H1 (cell line): ENCODE results near the gene RBM5. TPM values are rescaled to one million over a fixed set of nuclear protein-coding genes. Genes with fewer than 3 reads are reported as not detected.

ENCODE experiments used
- polyA plus RNA-seq, 7 experiments: library from polyadenylated mRNA; depleted of rRNA in 3 of 7; stranded (reverse) in 5 of 7; unstranded in 2 of 7; fragments of >200 nt in 5 of 7; fragments of 200-250 nt in 2 of 7; gene quantifications; 1 replicate in 5 of 7; 2 replicates in 1 of 7; 4 replicates in 1 of 7; pipeline versions ENCODE4 v1.2.1 to v1.2.3, GENCODE V29; 2011 to 2013; ENCODE audit warnings: missing spikeins in 2 of 7, mixed read lengths in 2 of 7
- total RNA-seq: library from RNA; stranded (reverse); fragmentation: NEBNext Ultra II Directional; extraction: Animal tissue kit (Norgen Biotek cat#: 25700); gene quantifications from 2 replicates; pipeline ENCODE4 v1.2.1, GENCODE V29; 2021

RBM5 gene
- total and polyA plus RNA-seq, 2 of the 8 experiments (the other 6 are each of a cell fraction or from before 2014, with no cell fraction given), result 82.7 to 144 TPM

Other genes with a start within 250 kb of the RBM5 start
- gene TRAIP, start 232.4 kb upstream of the RBM5 start, total RNA-seq, result 25.4 and 28.1 TPM in 2 replicates
- 27.7 and 29.5 TPM in 2 replicates for gene TRAIP, start 232.4 kb upstream of the RBM5 start, polyA plus RNA-seq (2011; rRNA removed)
- gene CAMKV, start 219.0 kb upstream of the RBM5 start, total RNA-seq, result 66.4 and 67.9 TPM in 2 replicates
- gene CAMKV, start 219.0 kb upstream of the RBM5 start, polyA plus RNA-seq (2011; rRNA removed), result 56.3 and 74.5 TPM in 2 replicates
- gene MST1R, start 185.0 kb upstream of the RBM5 start, total RNA-seq, result 4.8 and 7.6 TPM in 2 replicates
- gene MST1R, start 185.0 kb upstream of the RBM5 start, polyA plus RNA-seq (2011; rRNA removed), result 7.6 and 9.4 TPM in 2 replicates
- 9.8 and 10.3 TPM in 2 replicates for gene MON1A, start 159.1 kb upstream of the RBM5 start, total RNA-seq
- 14.1 and 20.4 TPM in 2 replicates for gene MON1A, start 159.1 kb upstream of the RBM5 start, polyA plus RNA-seq (2011; rRNA removed)
- gene RBM6, start 148.8 kb upstream of the RBM5 start, total RNA-seq, result 80.1 and 81.2 TPM in 2 replicates
- gene RBM6, start 148.8 kb upstream of the RBM5 start, polyA plus RNA-seq (2011; rRNA removed), result 21.4 and 30.6 TPM in 2 replicates
- 37.0 and 39.6 TPM in 2 replicates for gene SEMA3F, start 66.4 kb downstream of the RBM5 start, total RNA-seq
- 20.3 and 36.0 TPM in 2 replicates for gene SEMA3F, start 66.4 kb downstream of the RBM5 start, polyA plus RNA-seq (2011; rRNA removed)
- gene GNAT1, start 102.7 kb downstream of the RBM5 start, total RNA-seq, result not detected in 2 replicates
- gene GNAT1, start 102.7 kb downstream of the RBM5 start, polyA plus RNA-seq (2011; rRNA removed), result 0.08 and 0.20 TPM in 2 replicates
- gene SLC38A3, start 116.4 kb downstream of the RBM5 start, total RNA-seq, result 0.57 and 1.2 TPM in 2 replicates
- 3.7 and 4.7 TPM in 2 replicates for gene SLC38A3, start 116.4 kb downstream of the RBM5 start, polyA plus RNA-seq (2011; rRNA removed)
- 168 and 169 TPM in 2 replicates for gene GNAI2, start 147.3 kb downstream of the RBM5 start, total RNA-seq
- 516 and 539 TPM in 2 replicates for gene GNAI2, start 147.3 kb downstream of the RBM5 start, polyA plus RNA-seq (2011; rRNA removed)
- gene SEMA3B, start 180.2 kb downstream of the RBM5 start, total RNA-seq, result 4.7 and 4.8 TPM in 2 replicates
- gene SEMA3B, start 180.2 kb downstream of the RBM5 start, polyA plus RNA-seq (2011; rRNA removed), result 3.0 and 7.1 TPM in 2 replicates
- 0.57 and 0.58 TPM in 2 replicates for gene LSMEM2, start 190.2 kb downstream of the RBM5 start, total RNA-seq
- gene LSMEM2, start 190.2 kb downstream of the RBM5 start, polyA plus RNA-seq (2011; rRNA removed), result 0.68 and 0.94 TPM in 2 replicates
- 88.8 and 97.8 TPM in 2 replicates for gene IFRD2, start 203.5 kb downstream of the RBM5 start, total RNA-seq
- gene IFRD2, start 203.5 kb downstream of the RBM5 start, polyA plus RNA-seq (2011; rRNA removed), result 76.7 and 123 TPM in 2 replicates
- gene HYAL3, start 210.5 kb downstream of the RBM5 start, total RNA-seq, result 3.2 and 4.9 TPM in 2 replicates
- 12.2 and 13.0 TPM in 2 replicates for gene HYAL3, start 210.5 kb downstream of the RBM5 start, polyA plus RNA-seq (2011; rRNA removed)
- 10.1 and 11.3 TPM in 2 replicates for gene NAA80, start 210.5 kb downstream of the RBM5 start, total RNA-seq
- 16.7 and 23.9 TPM in 2 replicates for gene NAA80, start 210.5 kb downstream of the RBM5 start, polyA plus RNA-seq (2011; rRNA removed)
- 1.7 and 2.0 TPM in 2 replicates for gene HYAL1, start 214.7 kb downstream of the RBM5 start, total RNA-seq
- 5.4 and 9.1 TPM in 2 replicates for gene HYAL1, start 214.7 kb downstream of the RBM5 start, polyA plus RNA-seq (2011; rRNA removed)
- 51.9 and 52.2 TPM in 2 replicates for gene HYAL2, start 233.8 kb downstream of the RBM5 start, total RNA-seq
- 176 and 199 TPM in 2 replicates for gene HYAL2, start 233.8 kb downstream of the RBM5 start, polyA plus RNA-seq (2011; rRNA removed)
- gene TUSC2, start 239.3 kb downstream of the RBM5 start, total RNA-seq, result 30.8 and 33.3 TPM in 2 replicates
- gene TUSC2, start 239.3 kb downstream of the RBM5 start, polyA plus RNA-seq (2011; rRNA removed), result 65.4 and 73.6 TPM in 2 replicates